Right atrium auricular region (tissue), 2 donors: Measurements from ENCODE around the gene AP2A2. TPM values are rescaled to one million over a fixed set of nuclear protein-coding genes. Genes with fewer than 3 reads are reported as not detected.

Experiments used
- DNase-seq: peaks from one replicate; pipeline ENCODE4 v3.0.0-alpha.2; 2019; ENCODE audit warnings: low spot score
- H3K27ac ChIP-seq, 2 donors: fragments of 200-600 bp; sonication (generic); 1 replicate in 1 of 2; 2 replicates in 1 of 2; pipeline ENCODE4 v1.5.1; 2016 to 2019
- H3K27me3 ChIP-seq, 2 donors: fragments of 200-600 bp; sonication (generic); one replicate each; pipeline versions ENCODE4 v1.5.1 to v1.6.0; 2017 to 2019
- H3K36me3 ChIP-seq: fragments of 200-600 bp; sonication (generic); one replicate; pipeline ENCODE4 v1.5.1; 2016
- H3K4me1 ChIP-seq, 2 donors: fragments of 200-600 bp; sonication (generic); one replicate each; pipeline versions ENCODE4 v1.5.1 to v1.6.0; 2017 to 2019
- H3K4me3 ChIP-seq, 2 donors: fragments of 200-600 bp; sonication (generic); 1 replicate in 1 of 2; 2 replicates in 1 of 2; pipeline ENCODE4 v1.5.1; 2017 to 2019; ENCODE audit warnings: mild to moderate bottlenecking in 1 of 2, moderate library complexity in 1 of 2
- H3K9me3 ChIP-seq, 2 donors: fragments of 200-600 bp; sonication (generic); one replicate each; pipeline ENCODE4 v1.5.1; 2019
- CTCF ChIP-seq, 2 donors: fragments of 200-600 bp; sonication (generic); IDR thresholded peaks; one replicate each; pipeline ENCODE4 v1.5.1; 2019; ENCODE audit warnings: antibody characterized with exemption in 2 of 2
- total RNA-seq, 2 donors: library from RNA; depleted of rRNA; stranded (reverse); fragments of >200 nt; gene quantifications; one replicate each; pipeline ENCODE4 v1.1.0, GENCODE V29; 2016

Gene AP2A2
- total RNA-seq, 2 donors from 2014 or later = 28.8 to 41.7 TPM

DNA sequence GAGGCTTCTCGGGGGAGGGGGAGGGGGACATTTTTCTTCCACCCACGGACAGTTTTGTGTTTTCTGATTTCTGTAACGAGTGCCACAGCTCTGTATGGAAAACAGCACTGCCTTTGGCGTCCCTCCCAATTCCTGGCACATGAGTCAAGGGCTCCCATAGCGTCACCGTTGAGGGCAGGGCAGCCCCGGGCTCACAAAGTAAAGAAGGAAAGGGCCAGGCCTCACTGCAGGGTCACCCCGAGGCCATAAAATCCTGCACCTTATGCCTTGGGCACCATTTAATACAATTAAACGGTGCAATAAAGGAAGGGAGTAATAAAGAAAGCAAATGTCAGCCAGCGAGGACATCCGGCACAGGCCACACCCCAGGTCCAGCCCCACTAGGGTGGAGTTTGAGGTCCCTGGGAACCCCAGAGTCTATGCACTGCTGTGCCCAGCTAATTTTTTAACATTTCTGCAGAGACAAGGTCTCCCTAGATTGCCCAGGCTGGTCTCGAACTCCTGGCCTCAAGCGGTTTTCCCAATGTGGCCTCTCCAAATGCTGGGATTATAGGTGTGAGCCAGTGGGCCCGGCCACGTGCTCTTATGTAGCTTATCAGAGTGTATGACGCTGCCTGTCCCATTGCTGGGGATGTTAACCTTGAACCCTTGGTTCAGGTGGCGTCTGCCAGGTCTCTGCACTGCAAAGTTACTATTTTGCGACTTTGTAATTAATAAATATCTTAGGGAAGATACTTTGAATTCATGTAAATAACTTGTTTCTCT is 135.4 kb downstream of the AP2A2 start:
- DNase-seq = no peak
- peaks cover 0 to 10% of the 10 kb centered on the region in 2 donors for H3K4me1 ChIP-seq
- no peak overlapping the region for H3K27ac ChIP-seq
- no peak for TF ChIP-seq CTCF (IDR thresholded peaks at IDR 0.05)
- no peaks in the 10 kb centered on the region for H3K36me3 ChIP-seq
- H3K27me3 ChIP-seq = no peaks in the 10 kb centered on the region
- H3K9me3 ChIP-seq = peaks cover 0 to 14% of the 10 kb centered on the region in 2 donors
- no peak overlapping the region for H3K4me3 ChIP-seq

Other genes starting within 250 kb of the AP2A2 start
- gene DEAF1, start 230.6 kb upstream of the AP2A2 start, total RNA-seq = 10 to 100 TPM; 15.5 to 26.6 TPM
- gene TMEM80, start 230.1 kb upstream of the AP2A2 start, total RNA-seq = 10 to 100 TPM; 12.5 to 20.7 TPM
- gene EPS8L2, start 219.6 kb upstream of the AP2A2 start, total RNA-seq = 1 to 10 TPM; 4.7 to 7.5 TPM
- gene TALDO1, start 178.4 kb upstream of the AP2A2 start, total RNA-seq = 100 to 1,000 TPM in 1 of 2 donors, 10 to 100 TPM in 1; 90.3 to 111 TPM
- gene GATD1, start 148.4 kb upstream of the AP2A2 start, total RNA-seq = 10 to 100 TPM; 13.3 to 29.8 TPM
- gene CEND1, start 135.8 kb upstream of the AP2A2 start, total RNA-seq = 1 to 10 TPM in 1 of 2 donors, not detected in 1; 1.1 TPM
- gene SLC25A22, start 127.6 kb upstream of the AP2A2 start, total RNA-seq = 1 to 10 TPM; 2.7 to 5.6 TPM
- 10 to 100 TPM in 1 of 2 donors, 1 to 10 TPM in 1; 6.0 to 12.1 TPM for gene PIDD1, start 120.6 kb upstream of the AP2A2 start, total RNA-seq
- gene RPLP2, start 115.9 kb upstream of the AP2A2 start, total RNA-seq = 100 to 1,000 TPM; 145 to 384 TPM
- 100 to 1,000 TPM in 1 of 2 donors, 10 to 100 TPM in 1; 94.4 to 123 TPM for gene PNPLA2, start 107.0 kb upstream of the AP2A2 start, total RNA-seq
- 10 to 100 TPM; 15.6 to 29.7 TPM for gene CRACR2B, start 98.0 kb upstream of the AP2A2 start, total RNA-seq
- 100 to 1,000 TPM; 322 to 710 TPM for gene CD151, start 92.9 kb upstream of the AP2A2 start, total RNA-seq
- 100 to 1,000 TPM in 1 of 2 donors, 10 to 100 TPM in 1; 54.5 to 132 TPM for gene POLR2L, start 83.3 kb upstream of the AP2A2 start, total RNA-seq
- 10 to 100 TPM; 37.2 to 81.0 TPM for gene TSPAN4, start 83.0 kb upstream of the AP2A2 start, total RNA-seq
- 10 to 100 TPM; 46.9 to 78.7 TPM for gene CHID1, start 15.1 kb upstream of the AP2A2 start, total RNA-seq
- gene MUC6, start 110.8 kb downstream of the AP2A2 start, total RNA-seq = not detected
- gene MUC2, start 149.0 kb downstream of the AP2A2 start, total RNA-seq = not detected
- gene MUC5AC, start 232.1 kb downstream of the AP2A2 start, total RNA-seq = not detected